G401 (cell line): Measurements from ENCODE around the gene SYNE4. TPM values are rescaled to one million over a fixed set of nuclear protein-coding genes. Genes with fewer than 3 reads are reported as not detected.
"Not testable (repeated sequence)": the region's sequence is repeated elsewhere in the genome, so short reads cannot be mapped to it uniquely, and the experiment has no call there.

Experiments used
- DNase-seq: peaks from one replicate; pipeline ENCODE4 v3.0.0-alpha.2; 2015; ENCODE audit warnings: low spot score
- in situ Hi-C: cut with HindIII; loops from 2 replicates; pipeline ENCODE4 v1.10.0; 2016; ENCODE audit warnings: low sequenced_read_pairs, mixed read lengths
- total RNA-seq: library from RNA; depleted of rRNA; stranded (reverse); fragments of >200 nt; shearing (Covaris generic); gene quantifications from 2 replicates; pipeline ENCODE4 v1.2.3, GENCODE V29; 2014; rRNA removed

The SYNE4 gene, protein sequence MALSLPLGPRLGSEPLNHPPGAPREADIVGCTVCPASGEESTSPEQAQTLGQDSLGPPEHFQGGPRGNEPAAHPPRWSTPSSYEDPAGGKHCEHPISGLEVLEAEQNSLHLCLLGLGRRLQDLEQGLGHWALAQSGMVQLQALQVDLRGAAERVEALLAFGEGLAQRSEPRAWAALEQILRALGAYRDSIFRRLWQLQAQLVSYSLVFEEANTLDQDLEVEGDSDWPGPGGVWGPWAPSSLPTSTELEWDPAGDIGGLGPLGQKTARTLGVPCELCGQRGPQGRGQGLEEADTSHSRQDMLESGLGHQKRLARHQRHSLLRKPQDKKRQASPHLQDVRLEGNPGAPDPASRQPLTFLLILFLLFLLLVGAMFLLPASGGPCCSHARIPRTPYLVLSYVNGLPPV
- total RNA-seq, result 0.37 and 1.1 TPM in 2 replicates

DNA sequence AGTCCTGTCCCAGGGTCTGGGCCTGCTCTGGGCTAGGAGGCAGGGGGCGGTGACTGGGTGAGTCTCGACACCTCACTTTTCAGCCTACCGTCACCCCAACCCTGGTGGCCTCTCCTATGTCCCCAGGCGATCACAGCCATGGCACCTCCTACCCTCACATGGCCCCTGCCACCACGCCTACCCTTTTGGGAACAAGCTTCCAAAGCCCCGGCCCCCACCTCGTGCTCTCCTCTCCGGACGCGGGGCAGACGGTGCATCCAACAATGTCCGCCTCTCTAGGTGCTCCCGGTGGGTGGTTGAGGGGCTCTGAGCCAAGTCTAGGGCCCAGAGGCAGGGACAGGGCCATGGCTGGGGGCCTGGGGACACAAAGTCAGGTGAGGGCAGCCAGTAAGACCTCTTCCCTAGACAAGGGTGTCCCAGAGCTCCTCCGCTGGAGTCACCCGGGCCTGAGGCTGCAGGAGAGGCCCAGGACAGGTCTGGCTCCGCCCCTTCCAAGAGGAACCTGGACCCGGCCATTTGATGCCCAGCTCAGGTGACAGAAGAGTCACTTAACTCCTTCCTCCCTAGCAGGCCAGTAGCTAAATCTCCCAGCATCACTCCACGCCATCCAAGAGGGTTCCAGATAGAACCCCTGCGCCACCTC is at the start of gene SYNE4:
Gene SYNE4, minus strand, starts transcription at position 478 of the 643 bp plus-strand sequence. Its CDS starts 132 bp downstream, at position 346.
- in situ Hi-C loops, result no loop called here
- peak; percentile 95 for DNase-seq

- no peak for DNase-seq
- in situ Hi-C loops, result no loop called here
Measured at GRCh38 chr19:36054733-36055686, 46.4 kb upstream of the SYNE4 start, which contains the start of gene WDR62. WDR62 (plus strand) TSS chr19:36054897; CDS start chr19:36054972, 75 bp downstream.

DNA sequence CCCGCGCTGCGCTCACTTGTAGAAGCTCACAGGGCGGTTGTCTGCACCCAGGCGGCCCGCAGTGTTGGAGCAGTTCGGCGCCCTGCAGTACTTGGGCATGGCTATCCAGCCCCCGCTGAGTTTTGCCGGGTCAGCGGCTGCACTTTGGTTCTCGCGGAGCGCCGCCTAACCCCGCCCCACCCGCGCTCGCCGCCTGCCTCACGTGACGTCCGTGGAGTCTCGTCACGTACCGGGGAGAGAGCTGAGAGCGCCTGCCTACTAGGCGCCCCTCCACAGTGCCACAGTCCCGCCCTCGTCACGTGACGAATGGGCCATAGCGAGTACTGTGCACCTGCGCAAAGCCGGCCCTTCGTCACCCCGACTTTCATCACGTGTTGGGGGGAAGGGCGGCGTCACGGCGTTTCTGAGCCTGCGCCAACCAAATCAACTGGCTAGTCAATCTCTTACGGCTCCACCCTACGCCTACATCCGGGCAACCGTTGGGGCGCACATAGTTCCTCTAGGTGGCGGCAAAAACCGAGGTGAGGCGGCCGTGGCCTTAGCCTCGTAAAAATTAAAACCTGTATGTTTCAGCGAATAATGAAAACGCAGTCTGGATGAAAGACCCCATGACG is 45.6 kb upstream of the SYNE4 start, which contains the start of gene THAP8:
Gene THAP8, minus strand, starts transcription at position 167 of the 614 bp plus-strand sequence. Its CDS starts 68 bp downstream, at position 99.
- in situ Hi-C loops, result no loop called here
- DNase-seq, result peak; percentile 99

DNA sequence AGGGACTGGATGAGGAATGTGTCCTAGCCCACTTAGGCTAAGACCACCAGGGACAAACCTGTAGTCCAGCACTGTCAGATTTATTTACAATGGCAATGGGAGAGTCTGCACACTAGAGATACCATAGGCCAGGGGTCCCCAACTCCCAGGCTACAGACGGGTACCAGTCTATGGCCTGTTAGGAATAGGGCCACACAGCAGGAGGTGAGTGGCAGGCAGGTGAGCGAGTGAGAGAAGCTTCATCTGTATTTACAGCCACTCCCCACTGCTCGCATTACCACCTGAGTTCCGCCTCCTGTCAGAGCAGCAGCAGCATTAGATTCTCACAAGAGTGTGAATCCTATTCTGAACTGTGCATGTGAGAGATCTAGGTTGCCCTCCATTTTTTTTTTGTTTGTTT is 43.0 kb upstream of the SYNE4 start:
- no peak for DNase-seq
- in situ Hi-C loops, result no loop called here

GRCh38 chr19:36051236-36051635 is 42.6 kb upstream of the SYNE4 start:
- in situ Hi-C loops, result no loop called here

GRCh38 chr19:36049080-36049698 is 40.6 kb upstream of the SYNE4 start:
- DNase-seq, result no peak
- in situ Hi-C loops, result no loop called here

More at GRCh38 chr19:36051236-36051635, 42.6 kb upstream of the SYNE4 start:
- DNase-seq, result peak; percentile 62

DNA sequence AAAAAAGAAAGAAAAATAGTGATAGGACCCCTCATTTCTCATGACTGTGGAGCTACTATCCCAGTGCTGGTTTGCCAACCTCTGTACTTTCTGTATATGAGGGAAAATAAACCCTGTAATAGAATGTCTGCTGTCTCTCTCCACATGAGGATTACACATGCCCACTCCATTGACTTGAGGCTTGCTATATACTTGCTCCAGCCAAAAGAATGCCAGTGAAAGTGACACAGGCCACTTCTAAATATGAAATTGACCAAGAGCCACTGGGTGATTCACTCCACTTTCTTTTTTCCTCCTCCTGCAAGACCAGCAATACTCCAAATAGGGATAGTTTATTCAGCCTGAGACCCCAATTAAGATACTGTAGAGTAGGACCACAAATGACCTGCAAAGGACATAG is 39.2 kb upstream of the SYNE4 start:
- no peak for DNase-seq
- in situ Hi-C loops, result no loop called here

DNA sequence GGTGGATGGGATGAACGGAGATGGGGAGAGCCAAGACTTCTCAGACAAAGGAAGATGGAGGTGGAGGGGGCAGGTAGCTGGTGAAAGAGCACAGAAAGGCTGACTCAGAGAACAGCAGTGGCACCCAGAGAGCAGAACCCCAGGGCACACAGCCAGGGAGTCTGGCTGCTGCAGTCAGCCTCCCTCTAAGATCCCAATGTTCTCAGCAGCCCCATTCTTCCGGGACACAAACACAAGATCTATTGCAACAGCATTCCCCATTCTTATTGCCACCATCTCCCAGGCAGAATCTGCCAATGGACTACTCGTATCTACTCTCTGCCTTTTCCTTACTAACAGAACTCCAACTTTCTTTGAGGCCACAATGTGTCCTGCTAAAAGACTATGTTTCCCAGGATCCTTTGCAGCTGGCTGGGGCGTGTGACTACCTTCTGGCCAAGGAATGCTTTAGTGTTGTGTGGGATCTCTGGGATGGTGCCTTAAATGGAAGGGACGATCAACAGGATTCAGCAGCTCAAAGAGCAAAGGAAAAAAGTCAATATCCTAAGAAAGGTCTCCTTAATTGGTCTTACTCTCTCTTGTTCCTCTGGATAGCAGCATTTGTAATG is 37.9 kb upstream of the SYNE4 start:
- in situ Hi-C loops, result no loop called here

DNA sequence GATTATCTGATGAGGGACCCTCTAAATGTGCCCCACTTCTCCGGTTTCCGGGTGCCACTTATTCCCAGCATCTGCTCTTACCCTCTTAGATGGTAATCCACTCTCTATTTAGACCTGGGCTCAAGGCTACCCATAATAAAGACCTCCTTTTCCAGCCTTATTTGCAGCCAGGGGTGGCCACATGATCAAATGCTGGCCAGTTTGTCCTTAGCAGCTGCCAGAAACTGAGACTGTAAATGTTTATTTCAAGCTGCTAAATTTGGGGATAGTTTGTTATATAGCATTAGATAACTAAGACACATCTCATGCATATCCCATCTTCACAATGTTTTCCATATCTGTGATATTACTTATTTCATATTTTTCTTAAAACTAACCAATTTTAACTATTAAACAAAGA is 35.3 kb upstream of the SYNE4 start:
- in situ Hi-C loops, result no loop called here

More for the DNA sequence above, 37.9 kb upstream of the SYNE4 start:
- DNase-seq, result no peak

DNA sequence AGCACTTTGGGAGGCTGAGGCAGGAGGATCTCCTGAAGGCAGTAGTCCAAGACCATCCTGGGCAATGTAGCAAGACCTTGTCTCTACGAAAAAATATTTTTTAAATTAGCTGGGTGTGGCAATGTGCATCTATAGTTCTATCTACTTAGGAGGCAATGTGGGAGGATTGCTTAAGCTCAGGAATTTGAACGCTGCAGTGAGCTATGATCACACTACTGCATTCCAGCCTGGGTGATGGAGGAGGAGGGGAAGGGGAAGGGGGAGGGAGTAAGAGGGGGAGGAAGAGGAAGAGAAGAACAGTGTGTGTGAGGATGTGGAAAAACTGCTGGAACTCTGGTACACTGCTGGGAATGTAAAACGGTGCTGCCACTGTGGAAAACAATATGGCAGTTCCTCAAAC is 33.2 kb upstream of the SYNE4 start:
- DNase-seq, result no peak
- in situ Hi-C loops, result no loop called here

More for the DNA sequence above, 35.3 kb upstream of the SYNE4 start:
- no peak for DNase-seq

DNA sequence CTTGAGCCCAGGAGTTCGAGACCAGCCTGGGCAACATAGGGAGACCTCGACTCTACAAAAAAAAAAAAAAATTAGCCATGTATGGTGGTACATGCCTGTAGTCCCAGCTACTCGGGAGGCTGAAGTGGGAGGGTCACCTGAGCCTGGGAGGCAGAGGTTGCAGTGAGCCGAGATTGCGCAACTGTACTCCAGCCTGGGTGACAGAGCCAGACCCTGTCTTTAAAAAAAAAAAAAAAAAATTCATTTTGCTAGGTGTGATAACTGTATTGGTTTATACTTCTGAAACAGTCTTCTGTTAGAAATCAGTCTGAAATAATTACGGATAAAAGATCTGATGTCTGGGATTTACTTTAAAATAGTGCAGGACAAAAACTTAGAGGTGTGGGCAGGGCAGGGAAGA is 32.5 kb upstream of the SYNE4 start:
- DNase-seq, in situ Hi-C loops: not testable (repeated sequence)

DNA sequence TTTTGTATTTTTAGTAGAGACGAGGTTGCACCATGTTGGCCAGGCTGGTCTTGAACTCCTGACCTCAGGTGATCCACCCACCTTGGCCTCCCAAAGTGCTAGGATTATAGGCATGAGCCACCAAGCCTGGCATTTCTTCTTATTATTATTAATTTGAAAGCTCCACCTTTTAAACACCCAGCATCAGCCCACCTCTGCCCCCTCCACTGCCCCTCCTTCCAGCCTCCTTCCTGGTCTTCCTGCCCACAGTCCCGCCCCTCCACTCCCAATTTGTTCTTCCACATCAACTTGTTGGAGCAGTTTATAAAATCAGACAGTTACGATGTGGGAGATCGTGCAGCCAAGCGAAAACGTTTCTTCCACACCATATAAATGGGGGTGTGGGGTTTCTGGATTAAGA is 31.9 kb upstream of the SYNE4 start:
- in situ Hi-C loops, result no loop called here
- no peak for DNase-seq

DNA sequence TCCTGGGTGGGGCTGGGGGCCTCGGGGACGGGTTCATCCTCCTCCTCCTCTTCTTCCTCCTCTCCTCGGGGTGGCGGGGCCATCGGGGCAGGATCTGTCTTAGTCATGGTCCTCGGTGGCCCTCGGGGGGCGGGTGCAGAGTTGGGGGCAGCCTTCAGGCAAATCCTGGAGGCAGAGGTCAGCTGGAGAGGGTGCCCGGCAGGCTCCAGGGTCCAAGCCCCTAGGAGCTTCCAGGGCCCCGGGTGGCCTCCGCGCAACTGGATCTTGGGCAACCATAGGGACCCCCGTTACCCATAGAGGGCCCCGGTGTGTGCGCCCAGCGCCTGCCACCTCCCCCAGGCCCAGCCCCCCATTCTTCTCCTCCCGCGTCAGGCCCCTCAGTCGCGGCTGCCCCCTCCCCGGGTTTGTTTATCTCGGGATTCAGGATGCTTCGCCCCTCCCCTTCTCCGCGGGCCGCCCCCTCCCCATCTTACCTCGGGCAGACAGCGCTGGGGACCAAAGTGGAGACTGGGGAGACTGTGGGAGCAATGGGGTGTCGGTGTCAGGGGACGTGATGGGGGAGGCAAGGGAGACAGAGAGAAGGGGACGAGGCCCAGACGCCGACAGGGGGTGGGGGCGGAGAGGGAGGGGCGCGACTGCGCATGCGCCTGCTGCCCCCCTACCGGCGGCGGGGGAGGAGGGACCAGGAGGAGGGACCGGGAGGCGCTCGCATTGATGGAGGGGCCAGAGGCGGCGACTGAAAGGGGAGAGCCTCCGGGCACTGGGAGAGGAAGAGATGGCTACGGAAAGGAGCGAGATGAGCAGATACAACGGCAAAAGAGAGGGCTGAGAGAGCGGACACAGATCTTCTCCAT is 23.9 kb upstream of the SYNE4 start, which contains the start of gene CLIP3:
Gene CLIP3, minus strand, starts transcription at position 623 of the 854 bp plus-strand sequence. Its CDS starts 516 bp downstream, at position 107.
- peak; percentile 88 for DNase-seq

DNA sequence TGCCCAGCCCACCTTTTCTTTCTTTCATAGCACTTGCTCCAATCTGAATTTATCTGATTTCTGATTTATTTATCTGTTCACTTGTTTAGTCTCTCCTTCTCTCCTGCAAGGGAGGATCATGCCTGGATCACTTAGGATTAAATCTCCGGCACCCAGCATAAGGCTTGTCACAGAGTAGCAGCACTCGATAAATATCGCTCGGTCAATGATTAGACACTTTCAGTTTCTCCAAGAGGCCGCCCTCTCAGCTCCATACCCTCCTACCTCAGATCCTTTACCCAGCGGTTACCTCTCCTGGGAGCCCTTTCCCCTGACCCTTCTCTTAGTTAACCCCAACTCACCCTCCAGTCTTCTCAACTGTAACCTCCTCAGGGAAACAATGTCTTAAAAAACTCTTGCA is 22.7 kb upstream of the SYNE4 start:
- in situ Hi-C loops, result no loop called here

More for the DNA sequence above, 23.9 kb upstream of the SYNE4 start, which contains the start of gene CLIP3:
- in situ Hi-C loops, result no loop called here

GRCh38 chr19:36030264-36031148 is 21.9 kb upstream of the SYNE4 start:
- DNase-seq, result peak; percentile 80
- in situ Hi-C loops, result no loop called here

More for the DNA sequence above, 22.7 kb upstream of the SYNE4 start:
- no peak for DNase-seq
